Measurements from ENCODE around the gene PYGO1. TPM values are rescaled to one million over a fixed set of nuclear protein-coding genes. Genes with fewer than 3 reads are reported as not detected.

The PYGO1 gene
- total RNA-seq, 1 experiment from 2014 or later: 0.83 TPM

GRCh38 chr15:55532944-55533343 is 55.2 kb downstream of the PYGO1 start:
- H3K9me3 Mint-ChIP-seq: no peaks in the 10 kb centered on the region
- Histone ChIP-seq H3K18ac (ENCODE audit: insufficient read length, low read depth, low read length) (no peak overlapping the region), H3K4me1 (ENCODE audit: insufficient read depth, low read length) (no peaks in the 10 kb centered on the region), H3K23ac (ENCODE audit: insufficient read length, low read depth, low read length) (no peak overlapping the region), H3K79me2 (ENCODE audit: insufficient read depth, low read length) (no peaks in the 10 kb centered on the region), H3K4ac (ENCODE audit: low read depth, low read length) (no peak overlapping the region), H3K79me1 (ENCODE audit: insufficient read depth, low read depth, low read length, poor library complexity, severe bottlenecking) (no peaks in the 10 kb centered on the region), H3K9me3 (ENCODE audit: control insufficient read depth, low read depth, low read length) (no peaks in the 10 kb centered on the region), H4K8ac (replicated peaks; ENCODE audit: insufficient read length, low read depth, low read length) (no peak overlapping the region), H4K91ac (ENCODE audit: insufficient read length, low read depth, low read length) (no peak overlapping the region), H3K27ac (ENCODE audit: insufficient read length, low read depth, low read length) (no peak overlapping the region), H3K4me2 (ENCODE audit: insufficient read depth, insufficient read length, low read length) (no peak overlapping the region), H3K14ac (ENCODE audit: insufficient read depth, low read length) (no peak overlapping the region), H2BK5ac (ENCODE audit: insufficient read length, low read length) (no peak overlapping the region), H2AFZ (ENCODE audit: low read length) (no peak overlapping the region), H2AK5ac (ENCODE audit: insufficient read length, low read length) (no peak overlapping the region), H2BK15ac (ENCODE audit: low read depth, low read length) (no peak overlapping the region), H3K23me2 (ENCODE audit: insufficient read length, low read depth, low read length, poor library complexity, severe bottlenecking) (no peaks in the 10 kb centered on the region), H4K5ac (ENCODE audit: insufficient read length, low read depth, low read length) (no peak overlapping the region), H3K27me3 (ENCODE audit: insufficient read depth, low read length) (no peaks in the 10 kb centered on the region), H4K20me1 (ENCODE audit: control insufficient read depth, insufficient read depth, insufficient read length) (no peaks in the 10 kb centered on the region), H3T11ph (ENCODE audit: low read length) (no peak overlapping the region), H2BK120ac (ENCODE audit: low read depth, low read length, poor library complexity, severe bottlenecking) (no peak overlapping the region), H3K9ac (ENCODE audit: extremely low read depth, insufficient read length, low read length) (no peak overlapping the region), H2BK12ac (ENCODE audit: insufficient read length, low read depth, low read length) (no peak overlapping the region), H2BK20ac (ENCODE audit: low read depth, low read length, poor library complexity, severe bottlenecking) (no peak overlapping the region), H3K56ac (ENCODE audit: insufficient read length, low read depth, low read length) (no peak overlapping the region)
- no peak for DNase-seq
- H3K27me3 Mint-ChIP-seq (ENCODE audit: low read depth): no peaks in the 10 kb centered on the region
- H3K36me3 Mint-ChIP-seq (ENCODE audit: insufficient read depth in 1 of 3, low read depth in 3 of 3): no peaks in the 10 kb centered on the region
- H3K4me3 Mint-ChIP-seq: no peak overlapping the region
- TF ChIP-seq, protein P1, sequence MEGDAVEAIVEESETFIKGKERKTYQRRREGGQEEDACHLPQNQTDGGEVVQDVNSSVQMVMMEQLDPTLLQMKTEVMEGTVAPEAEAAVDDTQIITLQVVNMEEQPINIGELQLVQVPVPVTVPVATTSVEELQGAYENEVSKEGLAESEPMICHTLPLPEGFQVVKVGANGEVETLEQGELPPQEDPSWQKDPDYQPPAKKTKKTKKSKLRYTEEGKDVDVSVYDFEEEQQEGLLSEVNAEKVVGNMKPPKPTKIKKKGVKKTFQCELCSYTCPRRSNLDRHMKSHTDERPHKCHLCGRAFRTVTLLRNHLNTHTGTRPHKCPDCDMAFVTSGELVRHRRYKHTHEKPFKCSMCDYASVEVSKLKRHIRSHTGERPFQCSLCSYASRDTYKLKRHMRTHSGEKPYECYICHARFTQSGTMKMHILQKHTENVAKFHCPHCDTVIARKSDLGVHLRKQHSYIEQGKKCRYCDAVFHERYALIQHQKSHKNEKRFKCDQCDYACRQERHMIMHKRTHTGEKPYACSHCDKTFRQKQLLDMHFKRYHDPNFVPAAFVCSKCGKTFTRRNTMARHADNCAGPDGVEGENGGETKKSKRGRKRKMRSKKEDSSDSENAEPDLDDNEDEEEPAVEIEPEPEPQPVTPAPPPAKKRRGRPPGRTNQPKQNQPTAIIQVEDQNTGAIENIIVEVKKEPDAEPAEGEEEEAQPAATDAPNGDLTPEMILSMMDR (conservative IDR thresholded peaks at IDR 0.05): no peak
- H3K27ac Mint-ChIP-seq: no peak overlapping the region
- peaks cover 2 to 5% of the 10 kb centered on the region in 2 experiments for H3K4me1 Mint-ChIP-seq
